Measurements from ENCODE around the gene APOB. TPM values are rescaled to one million over a fixed set of nuclear protein-coding genes. Genes with fewer than 3 reads are reported as not detected.

Gene APOB
- total RNA-seq, 4 donors from 2014 or later: 0.04 to 0.62 (median 0.19) TPM; not detected in 1

DNA sequence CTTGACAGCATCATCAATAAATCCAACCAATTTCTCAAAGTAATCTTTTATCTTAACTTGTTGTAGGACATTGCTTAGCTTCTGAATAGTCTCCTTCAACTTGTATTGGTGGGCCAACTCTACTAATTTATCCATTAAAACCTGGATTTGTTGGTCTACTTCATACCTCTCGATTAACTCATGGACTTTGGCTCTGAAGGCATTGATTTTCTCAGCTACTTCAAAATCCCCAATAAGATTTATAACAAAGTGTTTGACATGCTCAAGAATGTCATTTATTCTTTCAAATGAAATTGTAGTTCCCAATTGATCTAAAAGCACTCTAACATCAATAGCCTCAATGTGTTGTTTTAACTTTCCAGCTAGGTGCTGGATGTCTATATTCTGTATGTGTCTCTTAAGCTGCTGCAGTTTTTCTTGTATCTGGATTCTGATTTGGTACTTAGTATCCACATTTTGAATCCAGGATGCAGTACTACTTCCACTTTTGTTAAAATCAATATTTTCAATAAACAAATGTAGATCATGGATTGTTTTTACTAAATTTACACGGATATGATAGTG is 34.1 kb downstream of the APOB start:
- Histone ChIP-seq H3K9me3 (no peaks in the 10 kb centered on the region), H3K27ac (no peak overlapping the region), H3K4me3 (no peak overlapping the region), H3K27me3 (no peaks in the 10 kb centered on the region), H3K36me3 (no peaks in the 10 kb centered on the region), H3K4me1 (no peaks in the 10 kb centered on the region)
- intact Hi-C loops (cut with DNase I): no loop called here
- no peak for DNase-seq
- WGBS, 2 donors: 55% methylated on average over 2 of the region's 2 CpGs
- TF ChIP-seq, protein P1, sequence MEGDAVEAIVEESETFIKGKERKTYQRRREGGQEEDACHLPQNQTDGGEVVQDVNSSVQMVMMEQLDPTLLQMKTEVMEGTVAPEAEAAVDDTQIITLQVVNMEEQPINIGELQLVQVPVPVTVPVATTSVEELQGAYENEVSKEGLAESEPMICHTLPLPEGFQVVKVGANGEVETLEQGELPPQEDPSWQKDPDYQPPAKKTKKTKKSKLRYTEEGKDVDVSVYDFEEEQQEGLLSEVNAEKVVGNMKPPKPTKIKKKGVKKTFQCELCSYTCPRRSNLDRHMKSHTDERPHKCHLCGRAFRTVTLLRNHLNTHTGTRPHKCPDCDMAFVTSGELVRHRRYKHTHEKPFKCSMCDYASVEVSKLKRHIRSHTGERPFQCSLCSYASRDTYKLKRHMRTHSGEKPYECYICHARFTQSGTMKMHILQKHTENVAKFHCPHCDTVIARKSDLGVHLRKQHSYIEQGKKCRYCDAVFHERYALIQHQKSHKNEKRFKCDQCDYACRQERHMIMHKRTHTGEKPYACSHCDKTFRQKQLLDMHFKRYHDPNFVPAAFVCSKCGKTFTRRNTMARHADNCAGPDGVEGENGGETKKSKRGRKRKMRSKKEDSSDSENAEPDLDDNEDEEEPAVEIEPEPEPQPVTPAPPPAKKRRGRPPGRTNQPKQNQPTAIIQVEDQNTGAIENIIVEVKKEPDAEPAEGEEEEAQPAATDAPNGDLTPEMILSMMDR (IDR thresholded peaks at IDR 0.05): no peak
- no peak for TF ChIP-seq POLR2A (IDR thresholded peaks at IDR 0.05)

DNA sequence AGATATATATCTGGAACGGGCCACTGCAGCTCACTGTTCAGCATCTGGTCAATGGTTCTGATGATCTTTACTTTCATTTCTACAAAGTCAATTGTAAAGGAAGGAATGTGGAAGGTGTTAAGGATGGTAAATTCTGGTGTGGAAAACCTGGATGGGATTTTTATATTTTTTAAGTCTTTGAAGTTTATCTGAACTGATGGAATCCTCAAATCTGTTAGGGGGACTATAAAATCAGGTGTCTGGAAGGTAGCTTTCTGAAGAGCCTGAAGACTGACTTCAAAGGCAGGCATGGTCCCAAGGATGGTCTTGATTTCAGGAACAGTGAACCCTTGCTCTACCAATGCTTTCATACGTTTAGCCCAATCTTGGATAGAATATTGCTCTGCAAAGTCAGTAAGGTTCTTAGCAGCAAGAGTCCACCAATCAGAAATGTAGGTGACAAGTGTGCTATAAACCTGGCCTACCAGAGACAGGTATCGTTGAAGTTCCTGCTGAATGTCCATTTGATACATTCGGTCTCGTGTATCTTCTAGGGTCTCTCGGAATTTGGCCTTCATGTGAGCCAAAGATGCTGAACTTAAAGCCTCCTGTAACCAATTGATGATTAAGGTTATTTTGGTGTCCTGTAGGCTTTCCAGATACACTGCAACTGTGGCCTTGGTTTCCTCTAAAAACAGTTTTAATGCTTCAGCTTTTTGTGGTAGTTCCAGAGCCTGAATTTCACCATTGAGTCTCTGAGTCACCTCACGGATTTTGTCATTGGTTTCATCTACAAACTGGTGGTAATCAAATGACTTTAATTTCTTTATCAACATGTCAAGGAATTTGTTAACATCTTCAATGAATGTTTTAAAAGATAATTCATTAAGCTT is 34.8 kb downstream of the APOB start:
- intact Hi-C loops (cut with DNase I): no loop called here
- H3K4me3 ChIP-seq: no peak overlapping the region
- H3K27me3 ChIP-seq: no peaks in the 10 kb centered on the region
- DNase-seq: no peak
- no peak for TF ChIP-seq POLR2A (IDR thresholded peaks at IDR 0.05)
- TF ChIP-seq, protein P1 (IDR thresholded peaks at IDR 0.05): no peak
- no peaks in the 10 kb centered on the region for H3K9me3 ChIP-seq
- WGBS, 2 donors: 82 to 87% methylated on average over 7 of the region's 7 CpGs
- H3K4me1 ChIP-seq: no peaks in the 10 kb centered on the region
- no peak overlapping the region for H3K27ac ChIP-seq
- no peaks in the 10 kb centered on the region for H3K36me3 ChIP-seq

DNA sequence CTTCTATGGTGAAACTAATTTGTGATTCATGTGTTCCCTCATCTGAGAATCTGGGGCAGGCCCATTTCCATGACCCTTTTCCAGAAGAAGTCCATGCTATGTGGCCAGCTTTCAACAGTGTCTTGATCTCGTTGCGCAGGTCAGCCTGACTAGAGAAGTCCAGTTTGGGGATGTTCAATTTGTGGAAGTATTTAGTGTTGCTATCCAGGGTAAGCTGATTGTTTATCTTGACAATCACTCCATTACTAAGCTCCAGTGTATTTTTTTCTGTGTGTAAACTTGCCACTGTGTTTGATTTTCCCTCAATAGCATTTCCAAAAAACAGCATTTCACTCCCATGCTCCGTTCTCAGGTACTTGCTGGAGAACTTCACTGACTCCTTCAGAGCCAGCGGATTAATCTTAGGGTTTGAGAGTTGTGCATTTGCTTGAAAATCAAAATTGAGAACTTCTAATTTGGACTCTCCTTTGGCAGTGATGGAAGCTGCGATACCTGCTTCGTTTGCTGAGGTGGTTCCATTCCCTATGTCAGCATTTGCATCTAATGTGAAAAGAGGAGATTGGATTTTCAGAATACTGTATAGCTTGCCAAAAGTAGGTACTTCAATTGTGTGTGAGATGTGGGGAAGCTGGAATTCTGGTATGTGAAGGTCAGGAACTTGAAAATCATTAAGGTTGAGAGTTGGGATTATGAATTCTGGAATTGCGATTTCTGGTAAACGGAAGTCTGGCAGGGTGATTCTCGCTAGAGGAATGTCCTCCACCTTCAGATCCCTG is 35.7 kb downstream of the APOB start:
- TF ChIP-seq, protein P1 (IDR thresholded peaks at IDR 0.05): no peak
- TF ChIP-seq POLR2A (IDR thresholded peaks at IDR 0.05): no peak
- Histone ChIP-seq H3K27me3 (no peaks in the 10 kb centered on the region), H3K4me3 (no peak overlapping the region), H3K4me1 (no peaks in the 10 kb centered on the region), H3K9me3 (no peaks in the 10 kb centered on the region), H3K27ac (no peak overlapping the region), H3K36me3 (no peaks in the 10 kb centered on the region)
- intact Hi-C loops (cut with DNase I): no loop called here
- WGBS, 2 donors: 84 to 88% methylated on average over 9 of the region's 9 CpGs
- DNase-seq: no peak

DNA sequence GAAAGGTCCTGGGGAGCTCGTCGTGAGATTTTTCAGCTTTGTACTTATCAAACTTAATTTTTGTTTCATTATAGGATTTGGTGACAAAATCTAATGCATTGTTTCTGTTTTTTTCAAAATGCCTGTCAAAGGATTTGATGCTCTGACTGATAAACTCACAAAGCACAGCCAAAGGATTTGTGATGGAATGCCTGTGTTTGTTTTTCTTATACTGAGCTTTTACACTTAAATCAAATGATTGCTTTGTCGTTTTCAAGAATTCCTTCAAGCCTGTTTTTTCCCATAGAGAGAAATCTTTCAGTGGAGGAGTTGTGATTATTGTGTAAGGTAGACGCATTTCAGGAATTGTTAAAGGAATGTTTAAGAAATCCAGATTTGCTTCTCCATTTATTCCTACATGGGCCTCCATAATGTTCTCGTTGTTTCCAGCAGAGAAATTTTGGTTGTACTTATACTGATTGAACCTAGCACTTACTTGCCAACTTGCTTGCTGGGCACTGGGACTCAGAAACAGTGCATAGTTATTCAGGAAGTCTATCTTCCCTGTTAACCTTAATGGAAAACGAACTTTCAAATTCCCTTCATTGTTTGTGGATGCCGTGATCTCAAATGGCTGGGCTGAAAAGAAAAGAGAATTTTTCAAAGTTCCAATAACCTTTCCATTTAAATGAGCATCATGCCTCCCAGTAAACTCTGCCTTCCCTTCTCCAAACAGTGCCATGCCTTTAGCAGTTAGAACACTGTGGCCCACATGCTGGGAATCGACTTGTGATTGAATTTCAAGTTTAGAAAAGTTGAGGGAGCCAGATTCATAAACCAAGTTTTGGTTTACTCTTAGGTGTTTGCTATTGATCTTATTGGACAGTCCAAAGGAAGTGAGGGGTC is 36.5 kb downstream of the APOB start:
- Histone ChIP-seq H3K4me1 (no peaks in the 10 kb centered on the region), H3K27me3 (no peaks in the 10 kb centered on the region), H3K4me3 (no peak overlapping the region), H3K27ac (no peak overlapping the region), H3K9me3 (no peaks in the 10 kb centered on the region), H3K36me3 (no peaks in the 10 kb centered on the region)
- no peak for TF ChIP-seq POLR2A (IDR thresholded peaks at IDR 0.05)
- TF ChIP-seq, protein P1 (IDR thresholded peaks at IDR 0.05): no peak
- intact Hi-C loops (cut with DNase I): no loop called here
- DNase-seq: no peak
- 55 to 67% methylated on average over 8 of the region's 8 CpGs for WGBS, 2 donors

Data from esophagus squamous epithelium (tissue), 5 donors.